Neural cell (in vitro differentiated cells): ENCODE data around the gene NRP2. TPM values are rescaled to one million over a fixed set of nuclear protein-coding genes. Genes with fewer than 3 reads are reported as not detected.

Experiments
- H2AFZ ChIP-seq: fragments of 200-600, 300-800 bp; sonication (generic), shearing (Covaris generic); 2 replicates; pipeline ENCODE4 v1.6.0; 2014; ENCODE audit warnings: low read depth, mild to moderate bottlenecking, antibody characterized with exemption, low read length, moderate library complexity
- H3F3A ChIP-seq: fragments of 200-600 bp; shearing (Covaris generic); 2 replicates; pipeline ENCODE4 v1.6.1; 2016; ENCODE audit warnings: mild to moderate bottlenecking, moderate library complexity, mixed read lengths, antibody characterized with exemption, low read length; ENCODE audit not compliant: insufficient read depth, poor library complexity, severe bottlenecking
- H3K27ac ChIP-seq: fragments of 200-600, 300-800 bp; sonication (generic), shearing (Covaris generic); 2 replicates; pipeline ENCODE4 v1.5.1; 2014; ENCODE audit warnings: mild to moderate bottlenecking, low read length, moderate library complexity
- H3K27me3 ChIP-seq: fragments of 300-800, 200-600 bp; sonication (generic), shearing (Covaris generic); 2 replicates; pipeline ENCODE4 v1.6.0; 2014; ENCODE audit warnings: mild to moderate bottlenecking, low read depth, low read length, moderate library complexity; ENCODE audit not compliant: insufficient read depth
- H3K36me3 ChIP-seq: fragments of 300-800, 200-600 bp; sonication (generic), shearing (Covaris generic); 2 replicates; pipeline ENCODE4 v1.5.1; 2014; ENCODE audit warnings: mild to moderate bottlenecking, antibody characterized with exemption, low read length, moderate library complexity; ENCODE audit not compliant: insufficient read depth
- H3K4me2 ChIP-seq: fragments of 300-800, 200-600 bp; sonication (generic), shearing (Covaris generic); 2 replicates; pipeline ENCODE4 v1.6.0; 2014; ENCODE audit warnings: mild to moderate bottlenecking, low read length
- H3K4me3 ChIP-seq: fragments of 300-800, 200-600 bp; sonication (generic), shearing (Covaris generic); 2 replicates; pipeline ENCODE4 v1.5.1; 2014; ENCODE audit warnings: mild to moderate bottlenecking, low read length, moderate library complexity
- H3K79me2 ChIP-seq: fragments of 200-600 bp; shearing (Covaris generic); replicated peaks from 2 replicates; pipeline ENCODE4 v1.6.0; 2014; ENCODE audit warnings: mild to moderate bottlenecking, low read length, moderate library complexity; ENCODE audit not compliant: insufficient read depth
- H3K9ac ChIP-seq: fragments of 300-800, 200-600 bp; sonication (generic), shearing (Covaris generic); 2 replicates; pipeline ENCODE4 v1.6.1; 2016; ENCODE audit warnings: mild to moderate bottlenecking, low read length, mixed read lengths
- H3K9me2 ChIP-seq: fragments of 200-600 bp; shearing (Covaris generic); 2 replicates; pipeline ENCODE4 v1.6.1; 2016; ENCODE audit warnings: mild to moderate bottlenecking, low read length, mixed read lengths; ENCODE audit not compliant: insufficient read depth
- H3K9me3 ChIP-seq: fragments of 200-600, 300-800 bp; sonication (generic), shearing (Covaris generic); 2 replicates; pipeline ENCODE4 v1.6.1; 2016; ENCODE audit warnings: mild to moderate bottlenecking, mixed run types, low read length, moderate library complexity, mixed read lengths
- H4K20me1 ChIP-seq: fragments of 200-600 bp; shearing (Covaris generic); 2 replicates; pipeline ENCODE4 v1.6.1; 2016; ENCODE audit warnings: mild to moderate bottlenecking, mixed run types; ENCODE audit not compliant: insufficient read depth
- CTCF ChIP-seq: fragments of 450-650 bp; IDR thresholded peaks from 2 replicates; pipeline ENCODE4 v1.5.1; 2014; ENCODE audit warnings: antibody characterized with exemption, mild to moderate bottlenecking, moderate library complexity; ENCODE audit not compliant: poor library complexity, severe bottlenecking
- EP300 ChIP-seq: fragments of 450-650 bp; conservative IDR thresholded peaks from 2 replicates; pipeline ENCODE4 v1.6.1; 2014; ENCODE audit warnings: antibody characterized with exemption, mild to moderate bottlenecking, moderate library complexity; ENCODE audit not compliant: poor library complexity, severe bottlenecking
- EZH2 ChIP-seq: fragments of 200-600, 300-800 bp; shearing (Covaris generic), sonication (generic); IDR thresholded peaks from 2 replicates; pipeline ENCODE4 v1.6.1; 2014; ENCODE audit warnings: antibody characterized with exemption, low read length, borderline replicate concordance, mild to moderate bottlenecking; ENCODE audit not compliant: insufficient read depth, poor library complexity, severe bottlenecking
- MXI1 ChIP-seq: fragments of 450-650 bp; conservative IDR thresholded peaks from 2 replicates; pipeline ENCODE4 v1.6.1; 2014; ENCODE audit warnings: antibody characterized with exemption, mild to moderate bottlenecking; ENCODE audit not compliant: poor library complexity, severe bottlenecking
- POLR2AphosphoS5 ChIP-seq: IDR thresholded peaks from 2 replicates; pipeline ENCODE4 v1.6.1; 2012
- RAD21 ChIP-seq: fragments of 450-650 bp; conservative IDR thresholded peaks from 2 replicates; pipeline ENCODE4 v1.6.1; 2014; ENCODE audit warnings: antibody characterized with exemption, mild to moderate bottlenecking, moderate library complexity
- REST ChIP-seq: IDR thresholded peaks from 2 replicates; pipeline ENCODE4 v1.6.1; 2012; ENCODE audit warnings: borderline replicate concordance
- SMC3 ChIP-seq: fragments of 450-650 bp; conservative IDR thresholded peaks from 2 replicates; pipeline ENCODE4 v1.6.1; 2014; ENCODE audit warnings: antibody characterized with exemption, mild to moderate bottlenecking, moderate library complexity; ENCODE audit not compliant: poor library complexity
- TAF1 ChIP-seq: IDR thresholded peaks from 2 replicates; pipeline ENCODE4 v1.6.1; 2012; ENCODE audit warnings: low read depth
- polyA plus RNA-seq: library from polyadenylated mRNA; depleted of rRNA; stranded (reverse); fragments of >200 nt; gene quantifications from 2 replicates; pipeline ENCODE4 v1.2.3, GENCODE V29; 2014

The NRP2 gene
- polyA plus RNA-seq, 1 donor from 2014 or later, result 30.2 TPM

GRCh38 chr2:205759257-205759656, 77.0 kb downstream of the NRP2 start:
- Histone ChIP-seq H3K27me3 (no peaks in the 10 kb centered on the region), H3K4me2 (no peak overlapping the region), H3K9me2 (no peaks in the 10 kb centered on the region), H3K27ac (no peak overlapping the region), H3K36me3 (no peaks in the 10 kb centered on the region), H3K4me3 (no peak overlapping the region), H4K20me1 (no peaks in the 10 kb centered on the region), H3K9me3 (no peaks in the 10 kb centered on the region), H3F3A (peaks cover 3% of the 10 kb centered on the region), H3K79me2 (no peaks in the 10 kb centered on the region), H3K9ac (no peak overlapping the region), H2AFZ (no peak overlapping the region)
- no peak for TF ChIP-seq SMC3
- TF ChIP-seq POLR2AphosphoS5, result no peak
- TF ChIP-seq MXI1, result no peak
- no peak for TF ChIP-seq RAD21
- no peak for TF ChIP-seq REST
- TF ChIP-seq EZH2, result no peak
- TF ChIP-seq TAF1, result no peak
- no peak for TF ChIP-seq CTCF
- no peak for TF ChIP-seq EP300

GRCh38 chr2:205759732-205760131, 77.4 kb downstream of the NRP2 start:
- H3K79me2 ChIP-seq, result no peaks in the 10 kb centered on the region
- H3F3A ChIP-seq, result peaks cover 3% of the 10 kb centered on the region
- H3K36me3 ChIP-seq, result no peaks in the 10 kb centered on the region
- no peak for TF ChIP-seq RAD21
- no peak for TF ChIP-seq POLR2AphosphoS5
- TF ChIP-seq MXI1, result no peak
- no peak for TF ChIP-seq CTCF
- TF ChIP-seq TAF1, result no peak
- no peak for TF ChIP-seq EZH2
- no peak for TF ChIP-seq EP300
- no peak for TF ChIP-seq SMC3
- TF ChIP-seq REST, result no peak
- no peaks in the 10 kb centered on the region for H3K9me3 ChIP-seq
- no peak overlapping the region for H3K4me2 ChIP-seq
- peak overlapping the region; percentile 45 for H3K9ac ChIP-seq
- H3K9me2 ChIP-seq, result no peaks in the 10 kb centered on the region
- no peaks in the 10 kb centered on the region for H3K27me3 ChIP-seq
- peak overlapping the region; percentile 76 for H3K27ac ChIP-seq
- H3K4me3 ChIP-seq, result no peak overlapping the region
- no peaks in the 10 kb centered on the region for H4K20me1 ChIP-seq
- no peak overlapping the region for H2AFZ ChIP-seq
